Skin of body (tissue), 2 donors: ENCODE measurements around the gene LYPD3. TPM values are rescaled to one million over a fixed set of nuclear protein-coding genes. Genes with fewer than 3 reads are reported as not detected.

Experiments used
- DNase-seq: peaks from one replicate; lab custom pipeline; 2025; lab: John Stamatoyannopoulos, UW
- total RNA-seq: library from RNA; depleted of rRNA; stranded (reverse); fragments of >200 nt; gene quantifications from one replicate; pipeline ENCODE4 v1.2.3, GENCODE V29; 2014

Gene LYPD3
- total RNA-seq, 1 donor from 2014 or later: 73.8 TPM

DNA sequence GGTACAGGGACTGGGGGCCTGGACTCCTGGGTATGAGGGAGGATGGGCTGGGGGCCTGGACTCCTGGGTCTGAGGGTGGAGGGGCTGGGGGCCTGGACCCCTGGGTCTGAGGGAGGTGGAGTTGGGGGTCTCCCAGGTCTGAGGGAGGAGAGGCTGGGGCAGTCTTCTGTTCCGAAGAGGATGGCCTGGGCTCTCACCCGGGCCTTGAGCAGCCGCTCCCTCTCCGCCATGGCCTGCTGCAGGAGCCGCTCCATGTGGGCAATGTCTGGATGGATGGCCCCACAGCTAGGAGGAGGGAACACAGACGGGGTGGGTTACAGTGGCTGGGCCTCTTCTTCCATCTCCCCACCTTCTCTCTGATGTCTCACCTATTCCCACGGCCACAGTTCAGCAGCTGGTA is 21.0 kb upstream of the LYPD3 start:
- no peak for DNase-seq

DNA sequence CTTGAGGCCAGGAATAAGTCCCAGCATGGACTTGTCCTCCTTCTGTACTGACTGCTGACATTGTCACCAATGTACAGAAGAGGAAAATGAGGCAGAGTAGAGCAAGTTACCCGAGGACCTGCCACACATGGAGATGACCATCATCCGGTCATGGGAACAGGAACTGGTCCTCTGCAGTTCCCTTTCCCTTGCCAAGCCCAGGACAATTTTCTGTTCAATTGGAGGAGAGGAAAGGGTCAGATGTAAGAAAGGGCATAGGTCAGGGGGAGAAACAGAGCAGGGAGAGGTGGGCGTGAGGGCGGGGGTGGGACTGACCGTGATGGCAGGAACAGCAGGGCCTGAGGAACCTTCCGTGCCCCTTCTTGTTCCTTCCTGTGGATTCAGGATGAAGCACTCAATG is 20.5 kb upstream of the LYPD3 start:
- no peak for DNase-seq

DNA sequence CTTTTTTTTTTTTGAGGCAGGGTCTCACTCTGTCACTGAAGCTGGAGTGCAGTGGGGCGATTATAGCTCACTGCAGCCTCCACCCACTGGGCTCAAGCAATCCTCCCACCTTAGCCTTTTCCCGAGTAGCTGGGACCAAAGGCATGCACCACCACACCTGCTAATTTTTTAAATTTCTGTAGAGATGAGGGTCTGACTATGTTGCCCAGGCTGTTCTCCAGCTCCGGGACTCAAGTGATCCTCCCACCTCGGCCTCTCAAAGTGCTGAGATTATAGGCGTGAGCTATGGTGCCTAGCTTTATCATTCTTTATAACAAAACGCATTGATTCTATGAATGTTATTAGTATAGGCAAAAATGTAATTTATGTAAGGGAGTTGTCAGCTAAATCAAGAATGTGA is 17.9 kb upstream of the LYPD3 start:
- DNase-seq: no peak

DNA sequence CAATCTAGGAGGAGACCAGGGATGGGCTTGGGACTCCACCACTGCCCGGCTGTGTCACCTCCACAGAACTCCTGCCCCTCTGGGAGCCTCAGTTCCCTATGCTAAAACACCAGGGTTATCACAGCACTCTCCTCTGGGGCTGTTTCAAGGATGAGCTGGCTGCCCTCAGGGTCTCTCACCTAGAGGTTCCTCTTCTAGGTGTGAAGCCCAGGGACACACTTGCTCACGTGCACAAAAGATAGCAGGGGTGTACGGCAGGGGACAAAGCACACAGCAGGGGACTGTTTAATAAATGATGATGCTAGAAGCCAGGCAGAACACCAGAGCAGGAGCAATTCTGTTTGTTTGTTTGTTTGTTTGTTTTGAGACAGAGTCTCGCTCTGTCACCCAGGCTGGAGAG is 16.8 kb upstream of the LYPD3 start:
- no peak for DNase-seq

DNA sequence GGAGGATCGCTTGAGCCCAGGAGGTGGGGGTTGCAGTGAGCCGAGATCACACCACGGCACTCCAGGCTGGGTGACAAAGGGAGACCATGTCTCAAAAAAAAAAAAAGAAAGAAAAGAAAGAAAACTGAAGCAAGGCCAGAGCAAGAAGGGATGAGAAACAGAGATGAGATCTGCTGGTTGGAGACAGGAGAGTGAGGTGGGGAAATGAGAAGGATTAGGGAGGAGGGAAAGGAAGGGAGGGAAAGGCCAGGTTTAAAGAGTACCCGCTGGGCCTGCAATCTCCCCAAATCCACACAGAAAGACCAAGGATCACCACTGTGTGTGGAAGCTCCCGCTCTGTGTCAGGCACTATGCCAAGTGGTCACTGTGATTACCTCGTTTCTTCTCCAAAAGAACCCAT is 16.3 kb upstream of the LYPD3 start:
- DNase-seq: no peak

DNA sequence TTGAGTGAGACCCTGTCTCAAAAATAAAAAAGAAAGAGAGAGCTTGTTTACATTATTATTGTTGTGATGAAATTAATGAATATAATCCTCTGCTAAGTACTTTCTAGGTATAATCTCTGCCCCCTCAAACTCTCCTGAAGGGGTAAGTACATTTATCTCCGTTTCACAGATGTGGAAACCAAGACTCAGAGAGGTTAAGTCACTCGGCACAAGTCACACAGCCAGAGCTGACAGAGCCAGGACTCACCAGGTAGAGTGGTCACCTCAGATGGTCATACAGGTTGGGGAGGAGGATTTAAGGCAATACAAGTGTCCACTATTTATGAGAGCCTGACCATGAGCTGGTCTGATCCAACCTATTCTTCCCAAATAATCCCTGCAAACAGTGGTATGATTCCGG is 15.2 kb upstream of the LYPD3 start:
- DNase-seq: no peak

DNA sequence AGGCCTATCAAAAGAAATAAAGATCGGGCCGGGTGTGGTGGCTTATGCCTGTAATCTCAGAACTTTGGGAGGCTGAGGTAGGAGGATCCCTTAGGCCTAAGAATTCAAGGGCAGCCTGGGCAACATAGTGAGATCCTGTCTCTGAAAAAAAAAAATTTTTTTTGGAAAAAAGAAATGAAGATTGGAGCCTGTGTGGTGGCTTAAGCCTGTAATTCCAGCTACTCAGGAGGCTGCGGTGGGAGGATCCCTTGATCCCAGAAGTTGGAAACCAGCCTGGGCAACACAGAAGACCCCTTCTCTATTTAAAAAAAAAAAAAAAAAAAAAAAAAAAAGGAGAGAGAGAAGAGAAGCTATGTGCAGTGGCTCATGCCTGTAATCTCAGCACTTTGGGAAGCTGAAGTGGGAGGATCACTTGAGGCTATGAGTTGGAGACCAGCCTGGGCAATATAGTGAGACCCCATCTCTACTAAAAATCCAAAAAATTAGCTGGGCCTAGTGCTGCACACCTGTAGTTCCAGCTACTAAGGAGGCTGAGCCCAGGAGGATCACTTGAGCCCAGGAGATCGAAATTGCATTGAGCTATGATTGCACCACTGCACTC is 14.7 kb upstream of the LYPD3 start:
- DNase-seq: no peak

DNA sequence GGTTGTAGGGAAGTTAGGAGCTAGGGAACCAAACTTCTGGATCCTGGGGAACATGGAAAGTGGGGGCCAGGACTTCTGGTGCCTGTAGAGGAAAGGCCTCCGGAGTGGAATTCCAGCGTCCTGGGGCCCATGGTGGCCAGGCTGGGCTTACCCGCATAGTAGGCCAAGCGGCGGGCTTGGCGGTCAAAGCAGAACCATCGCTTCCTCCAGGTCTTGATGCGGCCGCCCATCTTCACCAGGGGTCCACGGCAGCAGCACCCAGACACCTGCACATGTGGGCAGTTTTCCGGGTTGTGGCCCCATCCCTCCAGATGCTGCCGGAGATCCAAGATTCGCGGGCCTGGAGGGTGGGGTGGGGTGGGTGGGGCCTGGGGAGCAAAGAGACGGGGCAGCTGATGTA is 13.8 kb upstream of the LYPD3 start:
- DNase-seq: no peak

DNA sequence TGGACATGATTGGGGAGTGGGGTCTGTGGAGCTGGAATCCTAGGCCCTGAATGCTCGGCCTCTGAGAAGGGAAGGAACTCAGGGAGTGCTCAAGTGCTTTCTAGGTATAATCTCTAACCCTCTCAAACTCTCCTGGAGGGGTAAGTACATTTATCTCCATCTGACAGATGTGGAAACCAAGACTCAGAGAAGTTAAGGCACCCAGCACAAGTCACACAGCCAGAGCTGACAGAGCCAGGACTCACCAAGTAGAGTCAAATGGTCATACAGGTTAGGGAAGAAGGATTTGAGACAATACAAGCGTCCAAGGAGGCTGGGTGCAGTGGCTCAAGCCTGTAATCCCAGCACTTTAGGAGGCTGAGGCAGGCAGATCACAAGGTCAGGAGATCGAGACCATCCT is 12.9 kb upstream of the LYPD3 start:
- no peak for DNase-seq

DNA sequence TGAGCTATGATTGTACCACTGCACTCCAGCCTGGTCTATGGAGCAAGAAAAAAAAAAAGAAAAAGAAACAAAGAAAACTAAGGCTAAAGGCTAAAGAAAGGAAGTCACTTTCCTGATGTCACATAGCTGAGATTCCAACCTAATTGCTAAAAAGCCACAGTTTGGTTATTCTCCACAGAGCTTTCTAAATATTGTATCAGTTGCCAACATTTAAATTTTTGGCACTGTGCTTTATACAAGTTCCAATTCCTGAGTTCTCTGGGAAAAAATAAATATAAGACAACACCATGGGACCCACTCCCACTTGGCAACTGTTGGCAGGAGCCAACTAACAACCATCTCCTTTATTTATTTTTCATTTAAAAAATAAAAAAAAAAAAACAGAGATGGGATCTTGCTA is 11.2 kb upstream of the LYPD3 start:
- no peak for DNase-seq

DNA sequence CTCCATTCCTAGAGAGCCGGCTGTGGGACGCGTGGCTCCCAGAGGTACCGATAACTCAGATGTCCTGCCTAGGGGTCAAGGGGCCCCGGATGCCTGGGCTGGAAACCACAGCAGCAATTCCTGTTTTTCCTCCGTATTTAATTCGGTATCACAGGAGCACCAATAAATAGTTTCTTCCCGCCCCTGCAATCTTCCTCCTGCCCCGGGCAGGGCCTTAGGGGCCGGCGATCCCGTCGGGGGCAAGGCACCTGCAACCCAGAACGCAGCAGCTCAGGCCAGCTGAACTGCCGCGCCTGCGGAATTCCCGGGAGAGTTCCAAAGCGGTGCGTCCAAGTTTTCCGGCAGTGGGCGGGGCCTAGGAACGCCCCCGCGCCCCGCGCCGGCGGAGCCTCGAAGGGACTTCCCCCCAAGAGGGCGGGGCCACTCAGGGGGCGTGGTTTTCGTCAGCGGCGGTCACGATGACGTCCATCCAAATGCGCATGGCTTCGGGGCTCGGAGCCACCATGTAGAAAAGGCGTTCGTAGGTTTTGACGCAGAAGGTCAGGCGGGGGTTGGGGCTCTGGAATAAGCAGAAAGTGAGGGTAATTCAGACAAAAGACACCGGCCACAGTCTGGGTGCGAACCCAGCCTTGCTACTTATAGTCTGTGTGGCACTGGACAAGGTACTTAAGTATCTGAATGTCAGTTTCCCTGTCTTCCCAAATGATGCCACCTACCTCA is 9.7 kb upstream of the LYPD3 start:
- DNase-seq: peak; percentile 73

DNA sequence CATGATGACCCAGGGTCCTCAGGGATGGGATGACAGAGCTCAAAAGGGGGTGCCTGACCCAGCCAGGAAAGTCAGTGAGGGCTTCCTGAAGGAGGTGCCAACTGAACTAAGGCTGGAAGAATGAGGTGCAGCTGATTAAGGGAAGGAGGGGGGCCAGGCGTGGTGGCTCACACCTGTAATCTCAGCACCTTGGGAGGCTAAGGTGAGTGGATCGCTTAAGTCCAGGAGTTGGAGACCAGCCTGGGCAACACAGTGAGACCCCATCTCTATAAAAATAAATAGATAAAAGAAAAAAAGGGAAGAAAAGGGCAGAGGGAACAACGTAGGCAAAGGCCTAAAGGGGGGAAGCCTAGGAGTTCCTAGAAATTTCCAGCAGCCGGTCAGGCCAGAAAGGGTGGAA is 9.1 kb upstream of the LYPD3 start:
- DNase-seq: no peak

DNA sequence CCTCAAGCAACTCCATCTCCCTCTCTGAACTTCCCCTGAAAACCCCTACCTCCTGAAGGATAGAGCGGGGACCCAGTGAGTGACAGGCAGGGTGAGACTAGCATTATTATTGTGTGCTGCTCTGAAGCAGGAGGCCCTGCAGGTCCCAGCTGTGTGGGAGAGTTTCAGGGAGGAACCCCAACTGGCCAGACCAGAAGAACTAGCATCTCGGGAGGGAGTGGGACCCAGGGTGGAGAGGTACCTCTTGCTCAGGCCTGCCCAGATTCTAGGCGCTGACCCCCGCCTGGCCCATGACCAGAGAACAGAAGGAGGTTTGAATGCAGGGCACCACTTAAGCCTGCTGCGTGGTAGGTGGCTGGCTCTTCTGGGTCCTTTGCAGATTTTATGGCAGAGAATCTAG is 5.7 kb upstream of the LYPD3 start:
- DNase-seq: no peak

DNA sequence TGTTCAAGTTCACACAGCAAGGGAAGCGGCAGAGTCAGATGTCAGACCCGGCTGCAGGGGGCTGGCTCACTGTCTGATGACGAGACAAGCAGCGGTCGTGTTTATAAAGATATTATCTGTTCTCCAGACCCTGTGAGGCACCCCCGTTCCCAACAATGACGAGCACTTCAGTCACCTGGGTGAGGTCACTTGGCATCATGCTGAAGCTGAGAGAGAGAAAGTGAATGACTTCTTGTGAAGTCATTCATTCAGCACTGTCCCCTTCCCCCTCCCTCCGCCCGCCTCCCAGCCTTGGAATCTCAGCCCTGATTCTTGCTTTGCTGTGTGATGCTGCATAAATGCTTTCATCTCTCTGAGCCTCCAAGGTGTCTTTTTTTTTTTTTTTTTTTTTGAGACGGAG is 4.9 kb upstream of the LYPD3 start:
- DNase-seq: no peak

DNA sequence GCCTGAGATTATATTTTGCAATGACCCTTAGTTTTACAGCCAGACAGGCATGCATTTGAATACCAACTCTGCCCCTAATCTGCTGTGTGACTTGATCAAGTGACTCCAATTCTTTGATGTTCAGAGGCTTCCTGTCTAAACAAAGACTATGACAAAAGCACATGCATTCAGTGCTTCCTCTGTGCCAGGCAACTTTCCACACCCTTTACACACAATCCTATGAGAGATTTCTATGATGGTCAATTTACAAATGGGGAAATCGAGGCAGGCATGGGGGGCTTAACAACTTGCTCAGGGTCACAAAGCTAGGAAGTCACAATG is 3.7 kb upstream of the LYPD3 start:
- no peak for DNase-seq

DNA sequence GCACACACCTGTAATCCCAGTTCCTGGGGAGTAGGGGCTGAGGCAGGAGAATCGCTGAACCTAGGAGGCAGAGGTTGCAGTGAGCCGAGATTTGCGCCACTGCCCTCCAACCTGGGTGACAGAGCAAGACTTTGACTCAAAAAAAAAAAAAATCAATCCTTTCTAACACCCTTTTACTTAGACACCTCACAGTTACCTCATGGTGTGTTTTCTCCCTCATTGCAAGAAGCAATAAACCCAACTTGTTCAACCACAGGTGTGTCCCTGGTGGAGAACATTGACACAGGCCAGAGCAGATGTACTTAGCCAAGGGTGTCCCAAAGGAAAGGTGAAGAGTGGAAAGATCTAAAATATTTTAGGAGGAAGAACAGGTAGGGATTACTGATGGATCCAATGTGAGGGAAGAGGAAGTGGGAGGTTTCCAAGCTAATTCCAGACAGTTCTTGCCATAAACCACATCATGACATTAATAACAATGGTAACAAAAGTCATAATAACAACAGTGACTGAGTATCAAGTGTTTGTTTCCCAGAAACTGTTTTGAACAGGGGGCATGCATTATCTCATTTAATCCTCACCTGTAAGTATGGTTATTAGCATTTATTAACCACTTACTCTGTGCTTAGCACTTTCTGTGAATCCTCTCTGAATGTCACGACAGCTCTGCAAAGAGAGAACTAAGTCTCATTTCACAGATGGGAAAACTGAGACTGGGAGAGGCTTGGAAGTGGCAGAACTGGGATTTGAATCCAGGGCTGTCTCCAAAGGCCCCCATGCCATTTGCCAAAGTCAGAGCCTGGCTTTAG is 3.1 kb upstream of the LYPD3 start:
- DNase-seq: no peak

DNA sequence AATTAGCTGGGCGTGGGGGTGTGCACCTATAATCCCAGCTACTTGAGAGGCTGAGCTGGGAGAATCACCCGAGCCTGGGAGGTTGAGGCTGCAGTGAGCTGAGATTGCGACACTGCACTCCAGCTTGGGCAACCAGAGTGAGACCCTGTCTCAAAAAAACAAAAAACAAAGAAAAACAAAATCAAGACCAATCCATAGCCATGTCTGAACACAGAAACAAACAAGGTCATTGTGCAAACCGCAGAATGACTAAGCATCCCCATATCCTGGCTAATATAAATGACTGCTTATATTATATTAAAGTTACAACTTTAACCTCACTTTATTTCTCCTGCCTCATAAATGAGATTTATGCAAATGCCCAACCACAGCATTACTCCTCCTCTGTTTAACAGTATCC is 2.3 kb upstream of the LYPD3 start:
- DNase-seq: no peak

DNA sequence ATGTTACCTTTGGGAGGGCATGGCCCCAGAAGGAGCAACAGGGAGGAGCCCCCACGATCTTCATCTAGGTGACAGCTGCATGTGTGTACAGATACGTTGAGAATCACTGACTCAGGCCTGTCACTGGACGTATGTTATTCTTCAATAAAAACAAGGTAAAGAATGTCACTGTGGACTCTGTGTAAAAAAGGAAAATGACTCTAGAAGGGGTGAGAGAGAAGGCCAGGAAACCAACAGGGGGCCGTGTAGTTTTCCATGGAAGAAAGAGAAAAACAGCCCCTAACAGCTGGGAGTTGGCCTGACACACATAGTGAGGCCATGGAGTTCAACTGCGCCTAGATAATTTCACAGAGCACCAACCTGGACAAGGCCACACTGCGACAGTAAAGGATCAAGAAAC is 1.9 kb upstream of the LYPD3 start:
- DNase-seq: no peak

DNA sequence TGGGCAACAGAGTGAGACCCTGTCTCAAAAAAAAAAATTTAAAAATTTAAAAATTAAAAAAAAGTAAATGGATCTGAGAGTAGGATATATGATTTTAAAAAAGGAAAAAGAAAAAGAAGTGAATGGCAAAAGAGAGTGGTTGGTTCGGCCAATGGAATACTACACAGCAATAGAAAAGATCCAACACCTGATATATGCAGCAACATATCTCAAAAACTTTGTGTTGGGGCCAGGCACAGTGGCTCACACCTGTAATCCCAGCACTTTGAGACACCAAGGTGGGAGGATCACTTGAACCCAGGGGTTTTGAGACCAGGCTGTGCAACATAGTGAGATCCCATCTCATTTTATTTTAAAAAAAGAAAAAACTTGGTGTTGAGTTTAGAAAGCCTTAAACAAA is 1.4 kb upstream of the LYPD3 start:
- DNase-seq: no peak

DNA sequence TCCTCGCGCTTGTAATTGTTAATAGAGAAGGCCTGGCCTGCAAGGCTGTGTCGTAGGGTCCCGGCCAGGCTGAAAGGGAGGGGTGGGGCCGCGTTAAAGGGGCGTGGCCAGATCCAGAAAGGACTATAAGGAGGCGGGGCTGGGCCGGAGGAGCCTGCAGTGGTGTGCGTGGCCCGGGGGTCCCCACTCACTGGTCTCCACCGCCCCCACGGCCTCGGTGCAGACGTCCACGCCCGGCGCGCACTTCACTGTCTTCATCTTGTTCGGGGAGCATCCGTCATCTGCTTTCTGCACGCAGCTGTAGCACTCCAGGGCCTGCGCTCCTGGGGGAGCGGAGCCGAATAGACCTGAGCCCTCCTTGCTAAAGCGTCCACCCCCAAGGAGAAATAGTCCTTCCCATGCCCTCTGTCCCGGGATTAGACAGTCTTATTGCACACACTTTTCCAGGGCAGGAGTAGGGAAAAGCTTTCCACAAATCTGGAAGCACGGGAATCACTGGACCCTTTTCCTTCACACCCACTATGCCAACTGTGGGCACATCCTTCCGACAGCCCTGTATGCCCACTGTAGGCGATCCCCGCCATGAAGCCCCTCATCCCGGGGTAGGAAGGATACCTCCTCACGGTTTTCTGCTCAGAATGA is 1.2 kb downstream of the LYPD3 start:
- no peak for DNase-seq

DNA sequence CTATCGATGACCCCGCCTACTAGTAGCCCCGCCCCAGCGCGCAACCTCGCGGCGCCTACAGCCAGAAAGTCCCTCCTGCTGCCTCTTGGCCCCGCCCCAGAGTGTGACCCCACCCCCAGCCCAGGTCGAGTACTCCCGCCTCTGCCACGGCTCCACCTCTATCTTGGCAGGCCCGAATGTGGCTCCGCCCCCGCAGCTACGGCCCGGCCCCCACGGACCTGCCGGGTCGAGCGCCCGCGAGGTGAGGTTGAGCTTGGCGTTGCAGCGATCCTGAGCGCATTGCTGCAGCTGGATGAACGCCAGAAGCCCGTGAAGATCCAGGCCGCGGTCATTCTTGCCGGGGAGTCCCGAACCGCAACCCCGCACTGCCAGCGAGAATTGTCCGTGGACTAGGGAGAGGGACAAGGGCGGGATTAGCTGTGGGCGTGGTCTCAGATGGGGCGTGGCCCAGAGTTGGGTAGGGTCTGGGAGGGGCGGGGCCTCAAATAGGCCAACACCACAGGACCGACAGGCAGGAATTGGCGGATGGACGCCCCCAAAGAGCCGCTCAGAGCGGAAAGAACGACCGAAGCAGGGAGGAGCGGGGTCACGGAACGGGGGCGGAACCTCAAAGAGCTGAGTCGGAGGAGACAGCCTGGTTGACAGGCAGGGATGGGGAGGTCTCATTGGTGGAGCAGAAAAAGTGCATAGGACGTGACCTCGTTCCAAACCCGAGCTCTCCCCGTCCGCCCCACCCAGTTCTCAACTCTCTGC is 1.9 kb downstream of the LYPD3 start:
- peak; percentile 79 for DNase-seq
